K562 (cell line): Measurements from ENCODE around the gene CFAP73. TPM values are rescaled to one million over a fixed set of nuclear protein-coding genes. Genes with fewer than 3 reads are reported as not detected.

Source experiments
- ATAC-seq: fragments of 200-7000 bp; cut with Tn5 transposase; 3 replicates; pipeline ENCODE4 v1.9.1; 2020; ENCODE audit warnings: moderate library complexity
- BruUV-seq: library from RNA; stranded (reverse); fragments of 400-500 nt; replicated peaks from 2 replicates; lab custom pipeline; 2021; lab: Mats Ljungman, UMichigan
- CTCF ChIA-PET: fragments of 300-600 bp; formaldehyde crosslinking; extraction: SDS; loops from one replicate; lab custom pipeline; 2021; ENCODE audit warnings: low intra/inter-chr PET ratio; lab: Yijun Ruan, JAX
- POLR2A ChIA-PET: fragments of 300-600, 350-650 bp; sonication (Branson Sonifier 250); formaldehyde crosslinking; extraction: SDS; loops from one replicate; lab custom pipeline; 2021; ENCODE audit warnings: antibody characterized with exemption, inconsistent platforms; lab: Yijun Ruan, JAX
- DNase-seq, 4 experiments: peaks; one replicate each; pipeline versions ENCODE4 v3.0.0 to v3.0.0-alpha.2; 2011 to 2018; ENCODE audit warnings: low spot score in 3 of 4, mixed read lengths in 3 of 4; ENCODE audit errors: extremely low read depth in 1 of 4
- FAIRE-seq: peaks from 2 replicates; lab custom pipeline; 2011; peaks lifted over from hg19 to GRCh38; lab: Jason Lieb, UNC
- H2AFZ ChIP-seq: 2 replicates; pipeline ENCODE4 v1.6.0; 2011; ENCODE audit warnings: low read depth, low read length, control low read depth, inconsistent platforms
- H3K27ac ChIP-seq: fragments of 200-600 bp; 3 replicates; pipeline ENCODE4 v1.8.0; 2011; ENCODE audit warnings: low read depth, mild to moderate bottlenecking, control low read depth, inconsistent platforms, low read length, moderate library complexity, mixed read lengths; ENCODE audit errors: extremely low read depth
- H3K27me3 ChIP-seq, 2 experiments: fragments of 300-600 bp in 1 of 2; 2 replicates in 1 of 2; 3 replicates in 1 of 2; pipeline versions ENCODE4 v1.6.0 to v1.8.0; 2011; ENCODE audit warnings: inconsistent platforms in 2 of 2, low read length in 2 of 2, mild to moderate bottlenecking in 1 of 2, mixed read lengths in 1 of 2, moderate library complexity in 1 of 2; ENCODE audit not compliant: control insufficient read depth in 2 of 2, insufficient read depth in 2 of 2
- H3K36me3 ChIP-seq: fragments of 300-600 bp; 3 replicates; pipeline ENCODE4 v1.8.0; 2011; ENCODE audit warnings: mild to moderate bottlenecking, low read length, inconsistent platforms; ENCODE audit not compliant: control insufficient read depth, insufficient read depth
- H3K4me1 ChIP-seq, 2 experiments: fragments of 200-600 bp in 1 of 2; replicated peaks in 1 of 2; 2 replicates in 1 of 2; 3 replicates in 1 of 2; pipeline versions ENCODE4 v1.5.1 to v1.8.0; 2011; ENCODE audit warnings: inconsistent platforms in 2 of 2, low read length in 2 of 2, mild to moderate bottlenecking in 1 of 2, mixed read lengths in 1 of 2, moderate library complexity in 1 of 2; ENCODE audit not compliant: control insufficient read depth in 2 of 2, insufficient read depth in 2 of 2
- H3K4me2 ChIP-seq: 2 replicates; pipeline ENCODE4 v1.6.1; 2011; ENCODE audit warnings: low read length, control low read depth, inconsistent platforms, mixed read lengths; ENCODE audit not compliant: insufficient read depth
- H3K4me3 ChIP-seq: fragments of 200-600 bp; sonication (generic), shearing (Covaris generic); 2 replicates; pipeline ENCODE4 v1.5.1; 2016; ENCODE audit warnings: control low read depth, inconsistent platforms
- H3K79me2 ChIP-seq: fragments of 200-600 bp; 3 replicates; pipeline ENCODE4 v1.8.0; 2011; ENCODE audit warnings: low read length, inconsistent platforms; ENCODE audit not compliant: control insufficient read depth, insufficient read depth
- H3K9ac ChIP-seq, 2 experiments: 2 replicates each; pipeline versions ENCODE4 v1.6.0 to v1.6.1; 2011; ENCODE audit warnings: low read depth in 2 of 2, low read length in 2 of 2, control low read depth in 1 of 2, inconsistent platforms in 1 of 2, mild to moderate bottlenecking in 1 of 2, mixed read lengths in 1 of 2; ENCODE audit not compliant: insufficient read depth in 1 of 2
- H3K9me1 ChIP-seq: one replicate; pipeline ENCODE4 v1.6.0; 2011; ENCODE audit warnings: inconsistent platforms, mild to moderate bottlenecking, low read length, moderate library complexity; ENCODE audit not compliant: control insufficient read depth, insufficient read depth
- H3K9me3 ChIP-seq: replicated peaks from 2 replicates; pipeline ENCODE4 v1.5.1; 2011; ENCODE audit warnings: low read depth, low read length, inconsistent platforms; ENCODE audit not compliant: control insufficient read depth, insufficient read depth
- H4K20me1 ChIP-seq: replicated peaks from 2 replicates; pipeline ENCODE4 v1.6.1; 2011; ENCODE audit warnings: low read length, inconsistent platforms, mixed read lengths; ENCODE audit not compliant: control insufficient read depth, insufficient read depth
- ARID1B ChIP-seq: fragments of 450-650 bp; IDR thresholded peaks from 2 replicates; pipeline ENCODE4 v1.6.1; 2016; ENCODE audit warnings: antibody characterized with exemption, mild to moderate bottlenecking, inconsistent platforms
- BCOR ChIP-seq: fragments of 450-650 bp; IDR thresholded peaks from 2 replicates; pipeline ENCODE4 v1.6.1; 2016
- COPS2 ChIP-seq: fragments of 450-650 bp; conservative IDR thresholded peaks from 2 replicates; pipeline ENCODE4 v1.6.1; 2016; ENCODE audit warnings: mild to moderate bottlenecking, moderate library complexity
- EGR1 ChIP-seq: fragments of 450-650 bp; conservative IDR thresholded peaks from 2 replicates; pipeline ENCODE4 v1.6.1; 2017; ENCODE audit warnings: mild to moderate bottlenecking
- HLTF ChIP-seq: fragments of 450-650 bp; IDR thresholded peaks from 2 replicates; pipeline ENCODE4 v1.6.1; 2016
- JUND ChIP-seq, 2 experiments: IDR thresholded peaks; 2 replicates in 1 of 2; 3 replicates in 1 of 2; pipeline ENCODE4 v1.6.1; 2011; ENCODE audit warnings: borderline replicate concordance in 2 of 2, low read depth in 2 of 2, low read length in 2 of 2, improper control_type of control experiment in 1 of 2, missing biosample characterization in 1 of 2, missing genetic modification characterization in 1 of 2, missing genetic modification reagents in 1 of 2
- MXI1 ChIP-seq: IDR thresholded peaks from 2 replicates; pipeline ENCODE4 v1.6.1; 2011; ENCODE audit warnings: low read depth, mild to moderate bottlenecking, improper control_type of control experiment, low read length
- PTBP1 ChIP-seq: fragments of 200-400 bp; formaldehyde crosslinking; IDR thresholded peaks from 2 replicates; pipeline ENCODE4 v1.6.1; 2017; ENCODE audit warnings: low read depth, low read length
- SIN3A ChIP-seq, 2 experiments: fragments of 150-350 bp in 1 of 2; IDR thresholded peaks; 2 replicates each; pipeline ENCODE4 v1.6.1; 2011 to 2016; ENCODE audit warnings: borderline replicate concordance in 2 of 2, low read depth in 2 of 2, low read length in 2 of 2, mild to moderate bottlenecking in 2 of 2, moderate library complexity in 2 of 2; ENCODE audit not compliant: control insufficient read depth in 1 of 2
- SMAD2 ChIP-seq: fragments of 150-350 bp; IDR thresholded peaks from 2 replicates; pipeline ENCODE4 v1.6.1; 2014; ENCODE audit warnings: low read depth, mild to moderate bottlenecking, low read length
- SMAD4 ChIP-seq: fragments of 250-450 bp; sonication (Bioruptor Pico); conservative IDR thresholded peaks from 2 replicates; pipeline ENCODE4 v1.8.0; 2021; ENCODE audit warnings: inconsistent platforms, mild to moderate bottlenecking, moderate library complexity
- SRSF3 ChIP-seq: fragments of 200-400 bp; formaldehyde crosslinking; IDR thresholded peaks from 2 replicates; pipeline ENCODE4 v1.6.1; 2016; ENCODE audit warnings: mild to moderate bottlenecking, low read length, moderate library complexity; ENCODE audit not compliant: insufficient read depth
- TFAM ChIP-seq: fragments of 250-450 bp; sonication (Bioruptor Pico); conservative IDR thresholded peaks from 2 replicates; pipeline ENCODE4 v1.5.0; 2021; ENCODE audit warnings: mild to moderate bottlenecking, moderate library complexity
- XRCC3 ChIP-seq: fragments of 450-650 bp; IDR thresholded peaks from 2 replicates; pipeline ENCODE4 v1.6.1; 2017; ENCODE audit warnings: mild to moderate bottlenecking, moderate library complexity
- ZBED1 ChIP-seq: IDR thresholded peaks from 2 replicates; pipeline ENCODE4 v1.6.1; 2014
- ZNF121 ChIP-seq: sonication (generic); formaldehyde crosslinking; conservative IDR thresholded peaks from 2 replicates; pipeline ENCODE4 v1.8.0; 2022; ENCODE audit warnings: missing genetic modification reagents
- ZNF146 ChIP-seq: IDR thresholded peaks from one replicate; pipeline ENCODE4 v1.6.1; 2018; ENCODE audit warnings: missing compliant biosample characterization; ENCODE audit not compliant: unreplicated experiment
- ZNF165 ChIP-seq: fragments of 250-450 bp; sonication (Bioruptor Pico); IDR thresholded peaks from 2 replicates; pipeline ENCODE4 v1.4.0; 2020; ENCODE audit warnings: borderline replicate concordance
- ZNF212 ChIP-seq: fragments of 450-650 bp; formaldehyde crosslinking; IDR thresholded peaks from 2 replicates; pipeline ENCODE4 v1.4.0; 2020; ENCODE audit warnings: mild to moderate bottlenecking
- ZNF3 ChIP-seq: fragments of 250-450 bp; sonication (Bioruptor Pico); IDR thresholded peaks from 2 replicates; pipeline ENCODE4 v1.5.0; 2021; ENCODE audit warnings: mild to moderate bottlenecking, moderate library complexity
- ZNF384 ChIP-seq: IDR thresholded peaks from 2 replicates; pipeline ENCODE4 v1.6.1; 2012; ENCODE audit warnings: low read depth, low read length, improper control_type of control experiment
- WGBS: fragments of 100-300 bp; shearing (Covaris generic); methylation state at CpG from one replicate; pipeline ENCODE4 v1.1.6; 2016; ENCODE audit warnings: low coverage, mixed read lengths; ENCODE audit not compliant: insufficient coverage; ENCODE audit errors: missing lambda C conversion rate; 5-methylcytosine and 5-hydroxymethylcytosine counted together
- in situ Hi-C: fragments of 300-500 bp; cut with MboI; formaldehyde crosslinking; loops from 4 replicates; pipeline ENCODE4 v1.15.0; 2018; ENCODE audit warnings: inconsistent platforms, mixed read lengths
- intact Hi-C: fragments of 100-400 bp; cut with micrococcal nuclease; formaldehyde crosslinking; loops from 2 replicates; pipeline ENCODE4 v1.14.2; 2022
- polyA plus RNA-seq, 8 experiments: library from polyadenylated mRNA; depleted of rRNA in 4 of 8; stranded (reverse) in 5 of 8; unstranded in 3 of 8; fragments of >200 nt; fragmentation: Nextera tagmentation in 2 of 8; fragmentation: Illumina TruSeq in 1 of 8; extraction: Ambion mirVana in 2 of 8; extraction: Trizol in 1 of 8; gene quantifications; 2 replicates each; pipeline versions ENCODE4 v1.2.1 to v1.2.3, GENCODE V29; 2011 to 2014; ENCODE audit warnings: inconsistent platforms in 1 of 8, missing spikeins in 1 of 8
- total RNA-seq, 7 experiments: library from RNA; depleted of rRNA in 6 of 7; stranded (reverse); fragments of >200 nt in 6 of 7; fragmentation: Illumina TruSeq in 2 of 7; extraction: Trizol in 2 of 7; gene quantifications; 2 replicates each; pipeline versions ENCODE4 v1.2.1 to v1.2.3, GENCODE V29; 2011 to 2021; ENCODE audit warnings: low replicate concordance in 1 of 7

CFAP73 gene
- total and polyA plus RNA-seq, 9 of the 15 experiments (the other 6 are each of a cell fraction or from before 2014, with no cell fraction given), result not detected

DNA sequence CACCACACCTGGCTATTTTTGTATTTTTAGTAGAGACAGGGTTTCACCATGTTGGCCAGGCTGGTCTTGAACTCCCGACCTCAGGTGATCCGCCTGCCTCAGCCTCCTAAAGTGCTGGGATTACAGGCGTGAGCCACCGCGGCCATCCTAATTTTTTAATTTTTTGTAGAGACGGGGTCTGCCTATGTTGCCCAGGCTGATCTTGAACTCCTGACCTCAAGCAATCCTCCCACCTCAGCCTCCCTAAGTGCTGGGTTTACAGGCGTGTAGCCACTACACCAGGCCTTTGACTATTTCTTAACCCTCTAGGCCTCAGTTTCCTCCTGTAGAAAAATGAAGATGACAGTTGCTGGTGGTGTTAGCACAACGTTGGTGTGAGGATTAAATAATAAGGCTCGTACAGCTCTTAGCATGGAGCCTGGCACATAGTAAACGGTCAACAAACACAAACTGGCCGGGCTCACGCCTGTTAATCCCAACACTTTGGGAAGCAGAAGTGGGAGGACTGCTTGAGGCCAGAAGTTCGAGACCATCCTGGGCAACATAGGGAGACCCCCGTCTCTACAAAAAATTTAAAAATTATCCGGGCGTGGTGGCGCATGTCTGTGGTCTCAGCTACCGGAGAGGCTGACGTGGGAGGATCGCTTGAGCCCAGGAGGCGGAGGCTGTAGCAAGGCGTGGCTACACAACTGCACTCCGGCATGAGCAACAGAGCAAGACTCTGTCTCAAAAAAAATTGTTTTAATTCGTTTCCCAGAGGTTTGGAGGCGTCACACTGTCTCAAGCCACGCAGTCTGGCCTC, 34.8 kb downstream of the CFAP73 start:
- peaks cover 79% of the 10 kb centered on the region for H3K79me2 ChIP-seq
- peak overlapping the region; percentile 96 to 100 for H3K9ac ChIP-seq
- peak; percentile 76 for ATAC-seq
- CTCF ChIA-PET, result no interaction called here
- peak overlapping the region; percentile 97 for H2AFZ ChIP-seq
- in situ Hi-C loops (loop anchor here (25.0 kb wide), 1 partner anchor 228 kb away; the partner anchor contains the start of genes SDS and SDSL), intact Hi-C loops (no loop called here)
- no peaks in the 10 kb centered on the region for H3K27me3 ChIP-seq
- no peak for FAIRE-seq
- no peaks in the 10 kb centered on the region for H3K9me1 ChIP-seq
- H3K27ac ChIP-seq, result peak overlapping the region; percentile 97
- POLR2A ChIA-PET, result interaction anchor here (0.6 to 1.5 kb wide), 7 partner anchors 9 to 241 kb away, joined by 3 to 5 read pairs (median 3); no protein-coding TSS in a partner anchor
- H4K20me1 ChIP-seq, result peaks cover 9% of the 10 kb centered on the region
- no peaks in the 10 kb centered on the region for H3K9me3 ChIP-seq
- no peak for DNase-seq
- H3K4me3 ChIP-seq, result peak overlapping the region; percentile 91
- peaks cover 26 to 40% of the 10 kb centered on the region in 2 experiments; a peak in 4 of 5 replicates for H3K4me1 ChIP-seq
- WGBS, result under 1% methylated on average over 26 of the region's 26 CpGs
- no TSS peak for BruUV-seq
- H3K36me3 ChIP-seq, result peaks cover 67% of the 10 kb centered on the region
- H3K4me2 ChIP-seq, result peak overlapping the region; percentile 84
- peak in 1 of 2 experiments; percentile 69; a peak in 1 of 4 replicates for TF ChIP-seq SIN3A (IDR thresholded peaks at IDR 0.05; ENCODE audit: borderline replicate concordance in 2 of 2, control insufficient read depth in 1 of 2, low read depth in 2 of 2, low read length in 2 of 2)
- peak; percentile 14; the same call in 1 of the 2 replicates for TF ChIP-seq MXI1
- TF ChIP-seq ARID1B, result 0 out of 2 replicates have a peak, but pooled peaks have one; percentile 4
- peak; percentile 59; the same call in 1 of the 2 replicates for TF ChIP-seq ZNF3 (CRISPR knock-in tag)
- TF ChIP-seq ZNF212 (CRISPR knock-in tag), result no peak
- no peak for TF ChIP-seq SRSF3
- no peak for TF ChIP-seq ZNF165 (CRISPR knock-in tag)
- TF ChIP-seq XRCC3, result no peak
- TF ChIP-seq ZBED1, result 0 out of 2 replicates have a peak, but pooled peaks have one; percentile 38
- 0 out of 2 replicates have a peak, but pooled peaks have one; percentile 4 for TF ChIP-seq SMAD4
- TF ChIP-seq HLTF, result no peak
- no peak for TF ChIP-seq COPS2
- TF ChIP-seq PTBP1, result no peak
- no peak for TF ChIP-seq ZNF146
- TF ChIP-seq EGR1, result peak; percentile 58
- TF ChIP-seq BCOR, result 0 out of 2 replicates have a peak, but pooled peaks have one; percentile 7
- peak; percentile 80 for TF ChIP-seq ZNF121 (CRISPR knock-in tag)
- TF ChIP-seq SMAD2, result no peak
- no peak for TF ChIP-seq TFAM (CRISPR knock-in tag)
- TF ChIP-seq ZNF384, result 0 out of 2 replicates have a peak, but pooled peaks have one; percentile 6
- 0 out of 2 replicates have a peak, but pooled peaks have one; percentile 23 for TF ChIP-seq JUND (IDR thresholded peaks at IDR 0.05; ENCODE audit: borderline replicate concordance, low read depth, low read length)
- TF ChIP-seq JUND (tag; IDR thresholded peaks at IDR 0.05; ENCODE audit: borderline replicate concordance, low read depth, low read length), result no peak
